GM19099 (cell line): ENCODE measurements around the gene KLF9.

ENCODE experiments used
- POLR2A ChIP-seq: IDR thresholded peaks from 3 replicates; pipeline ENCODE4 v1.6.1; 2011; ENCODE audit warnings: low read depth; ENCODE audit not compliant: insufficient read length; ENCODE audit errors: extremely low read depth

KLF9 gene

GRCh38 chr9:70413799-70414775 lies at the start of gene KLF9:
Gene KLF9, minus strand, starts transcription at chr9:70414657. Its CDS starts 1,294 bp downstream, at chr9:70413363.
- TF ChIP-seq POLR2A: peak; percentile 35

- TF ChIP-seq POLR2A: no peak
These were observed 49.4 kb upstream of the KLF9 start for GRCh38 chr9:70463877-70464276.

GRCh38 chr9:70462300-70462699 lies 47.8 kb upstream of the KLF9 start:
- TF ChIP-seq POLR2A: no peak

GRCh38 chr9:70457235-70457634 lies 42.8 kb upstream of the KLF9 start:
- no peak for TF ChIP-seq POLR2A

GRCh38 chr9:70455993-70456704 lies 41.7 kb upstream of the KLF9 start:
- no peak for TF ChIP-seq POLR2A

- TF ChIP-seq POLR2A: no peak
These were observed 37.9 kb upstream of the KLF9 start for GRCh38 chr9:70452365-70452764.

GRCh38 chr9:70451765-70452164 lies 37.3 kb upstream of the KLF9 start:
- no peak for TF ChIP-seq POLR2A

- TF ChIP-seq POLR2A: no peak
These were observed 36.3 kb upstream of the KLF9 start for GRCh38 chr9:70450738-70451137.

- TF ChIP-seq POLR2A: no peak
These were observed 35.0 kb upstream of the KLF9 start for GRCh38 chr9:70449461-70449860.

- TF ChIP-seq POLR2A: no peak
These were observed 34.5 kb upstream of the KLF9 start for GRCh38 chr9:70448919-70449318.

GRCh38 chr9:70444904-70445303 lies 30.4 kb upstream of the KLF9 start:
- TF ChIP-seq POLR2A: no peak

GRCh38 chr9:70442328-70442848 lies 27.9 kb upstream of the KLF9 start:
- no peak for TF ChIP-seq POLR2A

- no peak for TF ChIP-seq POLR2A
These were observed 27.2 kb upstream of the KLF9 start for GRCh38 chr9:70441622-70442021.

GRCh38 chr9:70439991-70440706 lies 25.7 kb upstream of the KLF9 start:
- no peak for TF ChIP-seq POLR2A
